HG03103 (cell line): Measurements from ENCODE around the gene GRIN2B.

Source experiments
- ATAC-seq: cut with Tn5 transposase; IDR thresholded peaks from one replicate; pipeline ENCODE4 v1.9.1; 2021; ENCODE audit warnings: low read depth; ENCODE audit not compliant: unreplicated experiment

GRIN2B gene

DNA sequence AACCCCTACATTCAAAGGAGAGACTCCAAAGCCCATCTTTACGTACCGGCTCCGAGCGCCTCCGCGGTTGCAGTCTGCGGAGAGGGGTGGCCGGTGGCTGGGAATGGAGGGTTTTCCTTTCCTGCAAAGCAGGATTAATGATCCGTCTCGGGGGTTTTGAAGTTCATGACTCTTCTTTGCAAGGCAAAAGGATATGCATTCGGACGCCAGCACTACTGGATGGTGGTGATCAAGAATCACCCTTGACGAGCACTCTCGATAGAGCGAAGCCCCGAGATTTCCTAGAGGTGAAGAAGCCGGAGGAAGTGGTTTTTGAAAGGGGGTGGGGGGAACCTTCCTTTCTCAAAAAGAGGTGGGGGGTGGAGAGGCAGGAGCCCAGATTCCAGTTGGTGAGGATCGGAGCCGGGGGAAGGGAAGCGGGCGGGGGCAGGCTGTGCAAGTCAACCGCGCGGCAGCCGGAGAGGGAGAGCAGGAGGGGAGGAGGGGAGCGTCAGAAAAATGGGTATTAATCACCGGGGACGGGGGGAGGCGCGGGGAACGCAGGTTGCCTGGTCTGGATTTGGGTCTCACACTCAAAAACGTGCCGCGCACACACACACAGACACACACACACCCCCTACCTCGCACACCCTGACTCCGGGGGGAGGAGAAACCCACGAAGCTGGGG, at the start of gene GRIN2B:
Gene GRIN2B (minus strand): TSS at position 307 of the 667 bp plus-strand sequence. CDS start 115,394 bp downstream, outside the sequence.
- no peak for ATAC-seq

DNA sequence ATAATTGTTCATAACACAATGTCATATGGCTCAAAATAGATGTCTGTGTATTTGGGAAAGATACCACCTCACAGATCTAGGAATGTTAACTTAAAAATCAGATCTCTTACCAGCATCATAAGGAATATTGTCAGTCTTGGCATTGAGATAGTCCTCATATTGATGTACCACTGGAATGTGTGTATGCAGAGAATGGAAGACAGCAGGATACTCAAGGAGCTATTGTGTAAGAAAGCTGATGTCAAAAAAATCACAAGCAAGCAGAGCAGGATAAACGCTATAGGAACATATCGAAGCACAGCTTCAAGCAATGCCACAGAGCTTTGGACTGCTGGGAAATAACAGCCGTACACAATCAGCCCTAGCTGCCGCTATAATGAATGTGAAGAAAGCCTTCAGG, 45.1 kb upstream of the GRIN2B start:
- ATAC-seq = no peak

DNA sequence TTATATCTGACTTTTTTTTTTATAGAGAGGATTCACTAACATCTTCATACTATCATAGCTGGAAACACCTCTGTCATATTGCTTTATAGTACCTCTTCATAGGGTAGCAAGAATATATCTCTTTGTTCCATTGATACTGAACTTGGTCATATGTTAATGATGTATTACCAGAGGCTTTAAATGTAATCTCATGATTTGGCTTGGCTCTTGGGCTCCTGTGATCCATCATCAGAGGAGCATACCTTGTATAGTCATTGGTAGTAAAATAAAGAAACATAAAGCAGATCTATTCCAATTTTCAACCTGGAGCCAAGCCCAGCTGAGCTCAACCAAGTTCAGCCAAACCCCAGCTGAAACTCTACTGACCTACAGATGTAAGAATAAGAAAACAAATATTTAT, 43.2 kb upstream of the GRIN2B start:
- ATAC-seq = no peak

DNA sequence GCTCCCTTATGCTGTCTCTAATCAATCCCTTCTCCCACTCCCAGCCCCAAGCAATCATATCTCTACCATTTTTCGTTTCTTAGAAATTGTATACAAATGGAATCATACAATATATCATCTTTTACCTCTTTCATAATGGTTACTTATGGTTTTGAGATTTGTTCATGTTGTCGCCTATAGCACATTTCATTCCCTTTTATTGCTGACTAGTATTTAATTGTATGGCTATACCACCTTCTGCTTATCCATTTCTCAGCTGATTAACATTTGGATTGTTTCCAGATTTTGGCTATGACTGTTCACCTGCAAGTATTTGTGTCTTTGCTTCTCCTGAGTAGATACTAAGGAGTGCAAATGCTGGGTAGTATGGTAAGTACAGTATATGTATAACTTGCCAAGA, 36.7 kb upstream of the GRIN2B start:
- no peak for ATAC-seq

DNA sequence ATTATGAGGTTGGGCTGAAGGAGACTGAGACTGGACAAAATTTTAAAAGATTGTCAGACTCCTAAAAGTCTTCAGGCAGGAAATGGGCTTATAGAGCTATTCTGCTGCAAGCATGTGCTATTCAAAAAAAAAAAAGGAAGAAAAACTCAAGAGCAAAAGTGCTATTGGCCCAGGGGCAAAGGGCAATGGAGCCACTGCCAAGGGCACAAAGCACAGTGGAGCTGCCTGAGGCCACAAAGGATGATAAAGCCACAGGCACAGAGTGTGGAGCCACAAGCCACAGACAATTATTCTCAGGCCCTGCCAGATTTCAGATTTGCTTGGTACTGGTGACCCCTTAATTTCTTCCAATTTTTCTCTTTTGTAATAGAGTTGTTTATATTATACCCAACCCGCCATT, 29.6 kb upstream of the GRIN2B start:
- no peak for ATAC-seq

GRCh38 chr12:14007639-14008038, 26.2 kb upstream of the GRIN2B start:
- no peak for ATAC-seq

DNA sequence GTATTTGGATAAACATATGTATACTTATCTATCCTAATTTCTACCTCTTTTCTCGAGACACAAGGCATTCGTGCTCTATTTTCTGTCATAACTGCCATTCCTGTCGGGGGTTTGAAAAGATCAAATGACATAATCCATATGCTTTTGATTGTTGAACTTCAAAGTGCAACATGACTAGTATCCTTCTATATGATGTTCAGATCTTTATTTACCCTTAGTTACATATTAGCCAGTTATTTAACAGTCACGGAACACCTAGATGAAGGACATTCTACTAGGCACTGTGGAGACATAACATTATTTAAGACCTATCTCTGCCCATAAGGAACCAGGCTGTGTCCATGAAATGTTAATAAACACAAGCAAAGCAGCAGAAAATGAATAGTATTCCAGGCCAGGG, 11.2 kb upstream of the GRIN2B start:
- no peak for ATAC-seq

DNA sequence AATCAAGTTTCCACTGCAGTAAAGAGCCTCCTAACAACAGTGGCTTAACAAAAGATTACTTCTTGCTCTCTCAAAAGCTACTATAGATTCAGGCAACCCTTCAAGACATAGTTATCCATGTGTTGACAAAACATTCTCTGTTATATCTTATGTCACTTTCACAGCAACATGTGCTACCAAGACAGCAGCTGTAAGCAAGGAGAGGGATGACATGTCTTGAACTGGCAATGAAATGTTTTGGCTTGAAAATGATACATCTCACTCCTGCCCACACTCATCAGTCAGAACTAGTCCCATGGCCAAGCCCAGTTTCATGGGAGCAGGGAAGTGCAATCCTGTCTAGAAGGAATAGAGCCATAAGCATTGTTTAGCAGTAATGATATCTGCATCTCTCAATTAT, 10.7 kb upstream of the GRIN2B start:
- ATAC-seq = no peak

GRCh38 chr12:13986031-13986430, 4.6 kb upstream of the GRIN2B start:
- no peak for ATAC-seq

- no peak for ATAC-seq
Measured at GRCh38 chr12:13981990-13982389, 588 bp upstream of the GRIN2B start.

- ATAC-seq = no peak
Measured at GRCh38 chr12:13980538-13981295, 685 bp downstream of the GRIN2B start.

- ATAC-seq = no peak
Measured at GRCh38 chr12:13979772-13980378, 1.5 kb downstream of the GRIN2B start.

- ATAC-seq = no peak
Measured at GRCh38 chr12:13978876-13979275, 2.5 kb downstream of the GRIN2B start.

- ATAC-seq = no peak
Measured at GRCh38 chr12:13976880-13977279, 4.5 kb downstream of the GRIN2B start.

GRCh38 chr12:13976028-13976584, 5.3 kb downstream of the GRIN2B start:
- no peak for ATAC-seq

GRCh38 chr12:13973996-13974395, 7.4 kb downstream of the GRIN2B start:
- ATAC-seq = no peak

DNA sequence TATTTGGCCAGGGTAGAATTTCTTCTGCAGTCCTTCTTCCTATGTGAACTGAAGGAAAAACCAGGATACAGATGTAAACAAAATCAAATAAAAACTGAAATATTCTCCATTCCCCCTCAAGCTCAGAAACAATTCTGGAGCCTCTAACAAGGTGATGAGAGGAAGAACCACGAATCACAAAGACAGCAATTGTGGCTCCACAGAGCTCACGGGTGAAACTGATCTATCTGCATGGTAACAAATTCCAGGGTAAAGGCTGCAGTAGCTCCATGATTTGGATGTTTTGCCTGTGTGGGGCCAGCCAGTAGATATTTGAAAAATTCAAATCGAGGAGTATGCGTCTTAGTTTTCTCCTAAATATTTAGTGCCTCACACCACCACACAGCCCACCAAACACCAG, 10.6 kb downstream of the GRIN2B start:
- ATAC-seq = no peak

DNA sequence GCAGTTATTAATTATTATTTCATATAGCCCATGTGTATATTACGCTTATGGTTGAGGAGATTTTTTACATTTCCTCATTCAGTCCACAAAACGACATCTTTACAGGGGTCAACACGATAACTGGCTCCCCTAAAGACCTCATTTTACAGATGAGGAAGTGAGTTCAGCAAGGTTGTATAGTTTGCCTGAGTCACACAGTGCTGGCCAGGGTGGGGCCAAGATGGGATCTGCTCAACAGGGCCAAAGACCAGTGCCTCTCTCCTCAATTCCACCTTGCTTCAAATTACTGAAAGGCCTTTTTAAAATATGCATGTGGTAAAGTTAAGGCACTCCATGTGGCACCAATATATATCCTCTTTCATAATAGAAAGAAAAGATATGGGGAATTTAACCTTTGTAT, 13.1 kb downstream of the GRIN2B start:
- no peak for ATAC-seq

DNA sequence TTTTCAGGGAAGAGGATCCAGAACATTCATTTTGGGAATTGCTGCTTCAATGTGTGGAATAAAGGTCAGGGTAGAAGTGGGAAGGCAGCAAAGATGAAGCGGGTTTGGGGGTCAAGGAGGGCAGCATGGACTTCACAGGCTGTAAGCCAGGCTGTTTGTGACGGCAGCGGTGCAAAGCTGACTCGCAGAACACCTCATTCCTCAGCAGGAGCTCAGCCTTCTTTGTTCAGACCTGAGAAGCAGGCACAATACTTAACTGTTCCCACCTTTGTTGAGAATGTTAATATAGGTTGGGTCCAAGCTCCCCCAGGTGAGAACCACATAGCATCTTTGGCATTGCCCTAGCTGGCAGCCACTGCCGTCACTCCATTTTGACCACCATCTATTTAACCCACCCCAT, 16.7 kb downstream of the GRIN2B start:
- ATAC-seq = no peak

GRCh38 chr12:13962699-13963098, 18.7 kb downstream of the GRIN2B start:
- ATAC-seq = no peak

- ATAC-seq = no peak
Measured at GRCh38 chr12:13961971-13962370, 19.4 kb downstream of the GRIN2B start.
